Activated CD4-positive, alpha-beta T cell treated with anti-CD3 and anti-CD28 coated beads for 36 hours (primary cell): ENCODE measurements around the gene LCMT2. TPM values are rescaled to one million over a fixed set of nuclear protein-coding genes. Genes with fewer than 3 reads are reported as not detected.

Source experiments
- ATAC-seq: fragments of 200-7000 bp; cut with Tn5 transposase; one replicate; pipeline ENCODE4 v1.10.0; 2021; ENCODE audit warnings: mild to moderate bottlenecking, moderate library complexity
- CTCF ChIA-PET: fragments of 350-600 bp; sonication (Branson Sonifier 250); formaldehyde crosslinking; loops from one replicate; lab custom pipeline; 2021; ENCODE audit warnings: antibody characterized with exemption; lab: Charles Lee
- POLR2A ChIA-PET: fragments of 350-600 bp; sonication (Branson Sonifier 250); formaldehyde crosslinking; loops from one replicate; lab custom pipeline; 2021; ENCODE audit warnings: antibody characterized with exemption, inconsistent platforms; lab: Charles Lee
- DNase-seq: peaks from one replicate; pipeline ENCODE4 v3.0.0-alpha.2; 2020
- H3K27ac Mint-ChIP-seq: one replicate; pipeline ENCODE4 v1.8.0; 2021; ENCODE audit warnings: mixed read lengths
- H3K27me3 Mint-ChIP-seq: one replicate; pipeline ENCODE4 v1.8.0; 2021; ENCODE audit warnings: mixed read lengths
- H3K36me3 Mint-ChIP-seq: one replicate; pipeline ENCODE4 v1.8.0; 2021; ENCODE audit warnings: low read depth, mixed read lengths
- H3K4me1 Mint-ChIP-seq: one replicate; pipeline ENCODE4 v1.8.0; 2021; ENCODE audit warnings: mixed read lengths
- H3K4me3 Mint-ChIP-seq: one replicate; pipeline ENCODE4 v1.8.0; 2021; ENCODE audit warnings: mild to moderate bottlenecking, moderate library complexity, mixed read lengths
- H3K9me3 Mint-ChIP-seq: one replicate; pipeline ENCODE4 v1.8.0; 2021; ENCODE audit warnings: low read depth, mixed read lengths
- intact Hi-C, 2 experiments: fragments of 100-400 bp; cut with DNase I in 1 of 2; cut with micrococcal nuclease in 1 of 2; formaldehyde crosslinking; loops; one replicate each; pipeline versions ENCODE4 v1.14.2 to v1.15.1; 2022 to 2024; cut with DNase I, micrococcal nuclease
- total RNA-seq, 2 experiments: library from RNA; stranded (reverse); gene quantifications; one replicate each; pipeline ENCODE4 v1.2.3, GENCODE V29; 2021

The LCMT2 gene
- total RNA-seq, 2 experiments from 2014 or later = 7.6 to 8.5 TPM

DNA sequence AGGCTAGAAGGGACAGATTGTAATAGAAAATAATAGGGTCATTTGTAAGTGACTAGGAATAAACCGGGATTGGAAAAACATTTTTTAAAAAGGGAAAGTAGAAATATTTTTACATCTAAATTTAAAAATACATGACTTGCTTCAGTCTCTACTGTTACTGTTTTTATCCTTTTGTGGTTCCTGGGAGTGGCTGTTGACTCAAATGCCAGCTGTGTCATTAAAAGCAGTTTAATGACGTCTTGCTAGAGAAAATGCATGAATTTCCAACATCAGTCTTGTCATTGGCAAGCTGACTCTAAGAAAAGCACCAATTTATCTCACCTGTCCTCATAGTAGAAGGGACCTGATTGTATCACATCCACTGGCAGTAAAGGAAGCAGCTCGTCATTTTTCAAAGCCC, 16.7 kb upstream of the LCMT2 start:
- Mint-ChIP-seq H3K4me1 (no peaks in the 10 kb centered on the region), H3K9me3 (no peaks in the 10 kb centered on the region), H3K4me3 (no peak overlapping the region), H3K36me3 (peaks cover 3% of the 10 kb centered on the region), H3K27ac (no peak overlapping the region), H3K27me3 (no peaks in the 10 kb centered on the region)
- ChIA-PET CTCF (interaction anchor here (0.6 to 1.4 kb wide), 6 partner anchors 11 to 391 kb away, joined by 3 to 4 read pairs (median 3); no protein-coding TSS in a partner anchor), POLR2A (no interaction called here)
- ATAC-seq (no peak), DNase-seq (no peak)
- intact Hi-C loops = no loop called here

GRCh38 chr15:43346305-43346704, 15.9 kb upstream of the LCMT2 start:
- Mint-ChIP-seq H3K36me3 (peaks cover 3% of the 10 kb centered on the region), H3K27me3 (no peaks in the 10 kb centered on the region), H3K9me3 (no peaks in the 10 kb centered on the region), H3K4me3 (no peak overlapping the region), H3K27ac (no peak overlapping the region), H3K4me1 (no peaks in the 10 kb centered on the region)
- ChIA-PET CTCF (interaction anchor here (0.6 to 0.9 kb wide), 2 partner anchors 12 to 392 kb away, joined by 3 read pairs; no protein-coding TSS in a partner anchor), POLR2A (no interaction called here)
- ATAC-seq (peak; percentile 33), DNase-seq (peak; percentile 19)
- intact Hi-C loops = no loop called here

GRCh38 chr15:43330780-43331087, 361 bp upstream of the LCMT2 start:
- DNase-seq = no peak
- ChIA-PET POLR2A (no interaction called here), CTCF (no interaction called here)
- Mint-ChIP-seq H3K27me3 (no peaks in the 10 kb centered on the region), H3K4me1 (peaks cover 32% of the 10 kb centered on the region), H3K4me3 (peak overlapping the region; percentile 91), H3K36me3 (peaks cover 34% of the 10 kb centered on the region), H3K9me3 (no peaks in the 10 kb centered on the region), H3K27ac (peak overlapping the region; percentile 95)
- intact Hi-C loops = loop anchor here (1.0 to 2.0 kb wide), 12 partner anchors 41 to 1057 kb away; partner anchors contain the start of genes TUBGCP4 (in 2 of the 2), ZSCAN29 (in 2 of the 2), CCNDBP1 (in 1 of the 2) and GANC (in 1 of the 2)
- peak; percentile 20 for ATAC-seq

DNA sequence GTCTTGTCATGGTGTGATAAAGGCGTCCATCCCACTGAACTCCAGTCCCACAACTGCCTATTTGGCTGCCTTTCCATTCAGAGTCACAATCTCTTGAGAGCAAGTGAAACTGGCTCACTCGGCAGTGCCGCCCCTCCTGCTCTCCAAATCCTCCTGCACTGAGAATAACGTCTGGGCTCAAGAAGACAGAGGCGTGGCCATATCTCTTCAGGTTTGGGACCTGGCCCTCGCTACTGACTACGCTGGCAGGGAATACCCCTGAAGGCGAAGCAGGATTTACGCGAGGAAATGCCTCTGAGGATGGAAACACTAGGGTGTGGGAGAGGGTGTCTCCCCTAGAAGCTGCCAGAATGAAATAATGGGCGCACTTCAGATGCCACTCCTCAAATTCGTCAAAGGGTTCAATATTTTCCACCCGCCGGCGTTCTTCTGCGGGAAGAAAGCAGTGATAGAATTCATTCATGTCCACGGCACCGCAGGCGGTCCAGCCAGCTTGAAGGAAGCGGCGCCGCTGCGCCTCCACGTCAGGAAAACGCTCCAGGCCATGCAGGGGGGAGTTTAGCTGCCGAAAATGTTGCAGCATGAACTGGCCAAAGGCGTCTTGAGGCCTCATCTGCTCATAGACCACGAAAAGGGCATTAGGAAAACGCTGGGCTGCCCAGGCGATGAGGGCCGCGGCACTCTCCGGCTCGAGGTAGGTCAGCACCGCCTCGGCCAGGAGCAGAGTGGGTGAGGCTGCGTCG, 985 bp downstream of the LCMT2 start:
- no peak for ATAC-seq
- peak; percentile 9 for DNase-seq
- CTCF ChIA-PET = interaction anchor here (0.9 kb wide), 1 partner anchor 45 kb away, joined by 3 read pairs; no protein-coding TSS in a partner anchor

GRCh38 chr15:43325039-43325684, 5.2 kb downstream of the LCMT2 start:
- H3K9me3 Mint-ChIP-seq = no peaks in the 10 kb centered on the region
- no peak overlapping the region for H3K4me3 Mint-ChIP-seq
- H3K36me3 Mint-ChIP-seq = peaks cover 23% of the 10 kb centered on the region
- ATAC-seq = no peak
- peaks cover 18% of the 10 kb centered on the region for H3K4me1 Mint-ChIP-seq
- no peak for DNase-seq
- POLR2A ChIA-PET = interaction anchor here (0.7 kb wide), 1 partner anchor 34 kb away, joined by 5 read pairs; no protein-coding TSS in a partner anchor
- H3K27ac Mint-ChIP-seq = no peak overlapping the region
- no peaks in the 10 kb centered on the region for H3K27me3 Mint-ChIP-seq
- CTCF ChIA-PET = interaction anchor here (0.7 to 1.8 kb wide), 3 partner anchors 11 to 191 kb away, joined by 3 to 5 read pairs (median 3); no protein-coding TSS in a partner anchor
- intact Hi-C loops = no loop called here

More for the DNA sequence above, 985 bp downstream of the LCMT2 start:
- Mint-ChIP-seq H3K4me1 (peaks cover 32% of the 10 kb centered on the region), H3K4me3 (peak overlapping the region; percentile 91), H3K9me3 (no peaks in the 10 kb centered on the region), H3K27me3 (no peaks in the 10 kb centered on the region), H3K27ac (peak overlapping the region; percentile 95), H3K36me3 (peaks cover 31% of the 10 kb centered on the region)
- POLR2A ChIA-PET = no interaction called here
- intact Hi-C loops = no loop called here

GRCh38 chr15:43318990-43319771, 11.2 kb downstream of the LCMT2 start:
- peaks cover 12% of the 10 kb centered on the region for H3K27me3 Mint-ChIP-seq
- CTCF ChIA-PET = interaction anchor here (0.6 to 1.0 kb wide), 4 partner anchors 33 to 92 kb away, joined by 3 read pairs; no protein-coding TSS in a partner anchor
- intact Hi-C loops = no loop called here
- POLR2A ChIA-PET = no interaction called here
- DNase-seq (no peak), ATAC-seq (no peak)
- H3K9me3 Mint-ChIP-seq = no peaks in the 10 kb centered on the region
- H3K36me3 Mint-ChIP-seq = no peaks in the 10 kb centered on the region
- no peaks in the 10 kb centered on the region for H3K4me1 Mint-ChIP-seq
- no peak overlapping the region for H3K4me3 Mint-ChIP-seq
- no peak overlapping the region for H3K27ac Mint-ChIP-seq

GRCh38 chr15:43317566-43318184, 12.7 kb downstream of the LCMT2 start:
- H3K27me3 Mint-ChIP-seq = peaks cover 15% of the 10 kb centered on the region
- intact Hi-C loops = no loop called here
- no peak for ATAC-seq
- no peaks in the 10 kb centered on the region for H3K36me3 Mint-ChIP-seq
- no peak overlapping the region for H3K4me3 Mint-ChIP-seq
- POLR2A ChIA-PET = no interaction called here
- DNase-seq = no peak
- no peaks in the 10 kb centered on the region for H3K9me3 Mint-ChIP-seq
- CTCF ChIA-PET = no interaction called here
- H3K27ac Mint-ChIP-seq = no peak overlapping the region
- H3K4me1 Mint-ChIP-seq = no peaks in the 10 kb centered on the region

- no peak overlapping the region for H3K27ac Mint-ChIP-seq
- ChIA-PET CTCF (interaction anchor here (0.7 kb wide), 1 partner anchor 32 kb away, joined by 4 read pairs; no protein-coding TSS in a partner anchor), POLR2A (no interaction called here)
- no peak overlapping the region for H3K4me3 Mint-ChIP-seq
- no peak for ATAC-seq
- intact Hi-C loops = no loop called here
- H3K9me3 Mint-ChIP-seq = no peaks in the 10 kb centered on the region
- peaks cover 16% of the 10 kb centered on the region for H3K27me3 Mint-ChIP-seq
- H3K4me1 Mint-ChIP-seq = no peaks in the 10 kb centered on the region
- H3K36me3 Mint-ChIP-seq = no peaks in the 10 kb centered on the region
- no peak for DNase-seq
Measured at GRCh38 chr15:43316971-43317346, 13.4 kb downstream of the LCMT2 start.

GRCh38 chr15:43316016-43316970, 14.1 kb downstream of the LCMT2 start:
- Mint-ChIP-seq H3K27me3 (peaks cover 16% of the 10 kb centered on the region), H3K4me3 (no peak overlapping the region), H3K9me3 (no peaks in the 10 kb centered on the region), H3K27ac (no peak overlapping the region), H3K36me3 (no peaks in the 10 kb centered on the region), H3K4me1 (no peaks in the 10 kb centered on the region)
- intact Hi-C loops = no loop called here
- no peak for DNase-seq
- CTCF ChIA-PET = interaction anchor here (0.6 to 0.7 kb wide), 2 partner anchors 31 to 142 kb away, joined by 3 to 4 read pairs; no protein-coding TSS in a partner anchor
- POLR2A ChIA-PET = no interaction called here
- no peak for ATAC-seq

GRCh38 chr15:43314171-43314570, 16.2 kb downstream of the LCMT2 start:
- no peak overlapping the region for H3K4me3 Mint-ChIP-seq
- no peak overlapping the region for H3K27ac Mint-ChIP-seq
- POLR2A ChIA-PET = no interaction called here
- no peaks in the 10 kb centered on the region for H3K36me3 Mint-ChIP-seq
- peaks cover 22% of the 10 kb centered on the region for H3K27me3 Mint-ChIP-seq
- intact Hi-C loops = no loop called here
- DNase-seq = no peak
- CTCF ChIA-PET = interaction anchor here (0.8 kb wide), 1 partner anchor 29 kb away, joined by 3 read pairs; no protein-coding TSS in a partner anchor
- H3K9me3 Mint-ChIP-seq = no peaks in the 10 kb centered on the region
- H3K4me1 Mint-ChIP-seq = no peaks in the 10 kb centered on the region
- ATAC-seq = no peak
